H1 (cell line): ENCODE measurements around the gene DCX. TPM values are rescaled to one million over a fixed set of nuclear protein-coding genes. Genes with fewer than 3 reads are reported as not detected.

Experiments
- CTCF ChIA-PET: fragments of 300-600 bp; sonication (Branson Sonifier 250); formaldehyde crosslinking; loops from one replicate; lab custom pipeline; 2021; ENCODE audit not compliant: partially characterized antibody; lab: Charles Lee
- POLR2A ChIA-PET: fragments of 300-600 bp; sonication (Branson Sonifier 250); formaldehyde crosslinking; loops from one replicate; lab custom pipeline; 2021; ENCODE audit warnings: inconsistent platforms; ENCODE audit not compliant: partially characterized antibody; lab: Charles Lee
- DNase-seq, 2 experiments: peaks; one replicate each; pipeline versions ENCODE4 v3.0.0 to v3.0.0-alpha.2; 2010 to 2022; ENCODE audit warnings: low spot score in 2 of 2, low read depth in 1 of 2, mixed read lengths in 1 of 2
- FAIRE-seq: peaks from 2 replicates; lab custom pipeline; 2011; peaks lifted over from hg19 to GRCh38; lab: Jason Lieb, UNC
- H2AFZ ChIP-seq: 2 replicates; pipeline ENCODE4 v1.8.1; 2012; ENCODE audit warnings: low read length, inconsistent platforms
- H2AK5ac ChIP-seq: 2 replicates; pipeline ENCODE4 v1.6.1; 2013; ENCODE audit warnings: low read depth, low read length
- H2BK120ac ChIP-seq: replicated peaks from 2 replicates; pipeline ENCODE3; 2013; ENCODE audit warnings: low read depth, low read length, inconsistent platforms
- H2BK12ac ChIP-seq: 2 replicates; pipeline ENCODE4 v1.6.1; 2013; ENCODE audit warnings: low read depth, low read length
- H2BK15ac ChIP-seq: 2 replicates; pipeline ENCODE4 v1.6.1; 2013; ENCODE audit warnings: low read length
- H2BK20ac ChIP-seq: 2 replicates; pipeline ENCODE4 v1.6.1; 2013; ENCODE audit warnings: low read length
- H2BK5ac ChIP-seq: 2 replicates; pipeline ENCODE4 v1.6.1; 2013; ENCODE audit warnings: low read depth, low read length
- H3K14ac ChIP-seq: 2 replicates; pipeline ENCODE4 v1.6.1; 2013; ENCODE audit warnings: inconsistent platforms; ENCODE audit not compliant: insufficient read length
- H3K18ac ChIP-seq: 2 replicates; pipeline ENCODE4 v1.6.1; 2013; ENCODE audit warnings: low read length; ENCODE audit errors: extremely low read depth
- H3K23ac ChIP-seq: 2 replicates; pipeline ENCODE4 v1.6.1; 2013; ENCODE audit warnings: inconsistent platforms; ENCODE audit not compliant: insufficient read length
- H3K23me2 ChIP-seq: 2 replicates; pipeline ENCODE4 v1.6.1; 2013; ENCODE audit warnings: low read depth, low read length
- H3K27ac ChIP-seq: 2 replicates; pipeline ENCODE4 v1.6.1; 2011; ENCODE audit warnings: low read depth, low read length, inconsistent platforms
- H3K27me3 ChIP-seq, 4 experiments: replicated peaks in 1 of 4; 1 replicate in 1 of 4; 2 replicates in 3 of 4; pipeline versions ENCODE4 v1.6.1 to v1.8.1; 2011 to 2013; ENCODE audit warnings: low read length in 3 of 4, mild to moderate bottlenecking in 3 of 4, inconsistent platforms in 2 of 4, mixed read lengths in 2 of 4, moderate library complexity in 1 of 4; ENCODE audit not compliant: control insufficient read depth in 3 of 4, insufficient read depth in 3 of 4; ENCODE audit errors: extremely low read depth in 1 of 4
- H3K36me3 ChIP-seq, 4 experiments: 2 replicates each; pipeline versions ENCODE4 v1.6.1 to v1.8.1; 2011 to 2013; ENCODE audit warnings: mild to moderate bottlenecking in 4 of 4, low read length in 3 of 4, moderate library complexity in 2 of 4, control low read depth in 1 of 4, inconsistent platforms in 1 of 4; ENCODE audit not compliant: insufficient read depth in 4 of 4, control insufficient read depth in 2 of 4
- H3K4ac ChIP-seq: replicated peaks from 2 replicates; pipeline ENCODE3; 2013; ENCODE audit warnings: low read length, low read depth, mixed read lengths, inconsistent platforms; ENCODE audit not compliant: insufficient read length
- H3K4me1 ChIP-seq, 4 experiments: replicated peaks in 1 of 4; 1 replicate in 1 of 4; 2 replicates in 3 of 4; pipeline versions ENCODE4 v1.6.1 to v1.8.1; 2011 to 2013; ENCODE audit warnings: low read length in 3 of 4, inconsistent platforms in 2 of 4, mixed read lengths in 1 of 4; ENCODE audit not compliant: insufficient read depth in 4 of 4, control insufficient read depth in 3 of 4
- H3K4me2 ChIP-seq, 2 experiments: 2 replicates each; pipeline versions ENCODE4 v1.6.1 to v1.8.1; 2011 to 2013; ENCODE audit warnings: low read depth in 2 of 2, low read length in 2 of 2, control low read depth in 1 of 2, inconsistent platforms in 1 of 2, mild to moderate bottlenecking in 1 of 2; ENCODE audit not compliant: insufficient read depth in 1 of 2
- H3K4me3 ChIP-seq, 4 experiments: fragments of 200-600, 300-600 bp in 1 of 4; sonication (generic), shearing (Covaris generic), sonication (Bioruptor Twin) in 1 of 4; 2 replicates each; pipeline versions ENCODE4 v1.5.1 to v1.8.1; 2011 to 2016; ENCODE audit warnings: low read length in 4 of 4, low read depth in 3 of 4, control low read depth in 2 of 4, inconsistent platforms in 2 of 4, mild to moderate bottlenecking in 2 of 4, mixed read lengths in 1 of 4, moderate library complexity in 1 of 4; ENCODE audit not compliant: insufficient read depth in 2 of 4; ENCODE audit errors: extremely low read depth in 1 of 4
- H3K56ac ChIP-seq: replicated peaks from 2 replicates; pipeline ENCODE3; 2013; ENCODE audit warnings: low read depth, mild to moderate bottlenecking, mixed read lengths, low read length, inconsistent platforms; ENCODE audit not compliant: insufficient read length
- H3K79me1 ChIP-seq: 2 replicates; pipeline ENCODE4 v1.6.1; 2013; ENCODE audit warnings: low read depth, low read length, control low read depth
- H3K79me2 ChIP-seq, 2 experiments: 2 replicates each; pipeline versions ENCODE4 v1.6.1 to v1.8.1; 2012 to 2013; ENCODE audit warnings: low read length in 2 of 2, mild to moderate bottlenecking in 2 of 2, inconsistent platforms in 1 of 2; ENCODE audit not compliant: insufficient read depth in 2 of 2, control insufficient read depth in 1 of 2
- H3K9ac ChIP-seq, 4 experiments: replicated peaks in 1 of 4; 1 replicate in 1 of 4; 2 replicates in 3 of 4; pipeline versions ENCODE4 v1.6.1 to v1.8.1; 2011 to 2013; ENCODE audit warnings: low read depth in 3 of 4, low read length in 3 of 4, control low read depth in 2 of 4, mild to moderate bottlenecking in 2 of 4, moderate library complexity in 2 of 4, inconsistent platforms in 1 of 4; ENCODE audit errors: extremely low read depth in 1 of 4
- H3K9me3 ChIP-seq, 2 experiments: 2 replicates each; pipeline versions ENCODE4 v1.6.1 to v1.8.1; 2012 to 2013; ENCODE audit warnings: mild to moderate bottlenecking in 2 of 2, moderate library complexity in 2 of 2, control low read depth in 1 of 2, inconsistent platforms in 1 of 2, low read depth in 1 of 2, low read length in 1 of 2, mixed read lengths in 1 of 2; ENCODE audit not compliant: insufficient read depth in 2 of 2
- H4K20me1 ChIP-seq, 2 experiments: replicated peaks in 1 of 2; 2 replicates each; pipeline versions ENCODE3 to v1.8.1; 2011 to 2013; ENCODE audit warnings: inconsistent platforms in 2 of 2, low read length in 2 of 2, mild to moderate bottlenecking in 1 of 2; ENCODE audit not compliant: insufficient read depth in 2 of 2, control insufficient read depth in 1 of 2
- H4K5ac ChIP-seq: 2 replicates; pipeline ENCODE4 v1.6.1; 2013; ENCODE audit warnings: low read length, low read depth, mixed read lengths, inconsistent platforms; ENCODE audit not compliant: insufficient read length
- H4K8ac ChIP-seq: 2 replicates; pipeline ENCODE4 v1.8.0; 2013; ENCODE audit warnings: mild to moderate bottlenecking, moderate library complexity, low read length, inconsistent platforms; ENCODE audit not compliant: insufficient read depth; ENCODE audit errors: extremely low read depth
- H4K91ac ChIP-seq: replicated peaks from 2 replicates; pipeline ENCODE3; 2013; ENCODE audit warnings: low read length, mixed read lengths, inconsistent platforms; ENCODE audit not compliant: insufficient read length
- CEBPB ChIP-seq: IDR thresholded peaks from 2 replicates; pipeline ENCODE4 v1.6.1; 2012; ENCODE audit warnings: low read depth, low read length
- CREB1 ChIP-seq: IDR thresholded peaks from 2 replicates; pipeline ENCODE4 v1.6.1; 2012; ENCODE audit warnings: inconsistent platforms
- EP300 ChIP-seq, 2 experiments: IDR thresholded peaks; 1 replicate in 1 of 2; 2 replicates in 1 of 2; pipeline ENCODE4 v1.6.1; 2011 to 2012; ENCODE audit warnings: low read depth in 2 of 2, low read length in 2 of 2, mild to moderate bottlenecking in 2 of 2, borderline replicate concordance in 1 of 2, inconsistent platforms in 1 of 2, moderate library complexity in 1 of 2
- EZH2 ChIP-seq: fragments of 200-600 bp; sonication (generic); IDR thresholded peaks from 2 replicates; pipeline ENCODE4 v1.7.1; 2012; ENCODE audit warnings: low read depth, mild to moderate bottlenecking, moderate library complexity, low read length, inconsistent platforms; ENCODE audit not compliant: severe bottlenecking
- KDM5A ChIP-seq: fragments of 200-600 bp; IDR thresholded peaks from 2 replicates; pipeline ENCODE4 v1.7.1; 2012; ENCODE audit warnings: mild to moderate bottlenecking, low read length, inconsistent platforms, mixed read lengths
- MAFK ChIP-seq: IDR thresholded peaks from 2 replicates; pipeline ENCODE4 v1.6.1; 2012; ENCODE audit warnings: low read depth, mild to moderate bottlenecking, improper control_type of control experiment, low read length
- NRF1 ChIP-seq: IDR thresholded peaks from 2 replicates; pipeline ENCODE4 v1.6.1; 2011; ENCODE audit warnings: mild to moderate bottlenecking, low read depth, low read length, improper control_type of control experiment
- PHF8 ChIP-seq: fragments of 200-600 bp; sonication (generic); conservative IDR thresholded peaks from 2 replicates; pipeline ENCODE4 v1.7.1; 2012; ENCODE audit warnings: low read depth, mild to moderate bottlenecking, inconsistent platforms, low read length, moderate library complexity
- RBBP5 ChIP-seq: IDR thresholded peaks from 2 replicates; pipeline ENCODE4 v1.7.1; 2012; ENCODE audit warnings: low read depth, mild to moderate bottlenecking, inconsistent platforms, low read length, moderate library complexity, borderline replicate concordance
- RXRA ChIP-seq: IDR thresholded peaks from 2 replicates; pipeline ENCODE4 v1.6.1; 2011; ENCODE audit warnings: low read depth, mild to moderate bottlenecking, low read length, moderate library complexity; ENCODE audit not compliant: insufficient read depth
- SAP30 ChIP-seq: fragments of 300-600 bp; sonication (generic); IDR thresholded peaks from 2 replicates; pipeline ENCODE4 v1.7.1; 2012; ENCODE audit warnings: low read length, moderate library complexity, mild to moderate bottlenecking, inconsistent platforms; ENCODE audit not compliant: insufficient read depth, insufficient replicate concordance
- SIN3A ChIP-seq, 2 experiments: IDR thresholded peaks in 1 of 2; conservative IDR thresholded peaks in 1 of 2; 2 replicates each; pipeline ENCODE4 v1.6.1; 2011 to 2012; ENCODE audit warnings: low read length in 2 of 2, improper control_type of control experiment in 1 of 2, low read depth in 1 of 2, mild to moderate bottlenecking in 1 of 2
- SIRT6 ChIP-seq: IDR thresholded peaks from one replicate; pipeline ENCODE4 v1.7.1; 2012; ENCODE audit warnings: low read length, inconsistent platforms
- TCF12 ChIP-seq: IDR thresholded peaks from 2 replicates; pipeline ENCODE4 v1.6.1; 2011; ENCODE audit warnings: low read depth, mild to moderate bottlenecking, low read length
- ZNF274 ChIP-seq: IDR thresholded peaks from 2 replicates; pipeline ENCODE4 v1.7.0; 2012; ENCODE audit warnings: low read length, borderline replicate concordance; ENCODE audit errors: extremely low read depth
- WGBS, 2 experiments: shearing (Covaris generic) in 1 of 2; methylation state at CpG; one replicate each; pipeline versions ENCODE4 v1.1.6 to v1.1.7; 2013 to 2015; ENCODE audit warnings: low lambda C conversion rate in 2 of 2, mixed read lengths in 2 of 2, inconsistent platforms in 1 of 2, low coverage in 1 of 2, missing lambda C conversion rate in 1 of 2; ENCODE audit not compliant: insufficient replicate concordance in 2 of 2, insufficient coverage in 1 of 2, insufficient read length in 1 of 2; ENCODE audit errors: extremely low coverage in 1 of 2, missing lambda C conversion rate in 1 of 2; 5-methylcytosine and 5-hydroxymethylcytosine counted together
- polyA plus RNA-seq, 7 experiments: library from polyadenylated mRNA; depleted of rRNA in 3 of 7; stranded (reverse) in 5 of 7; unstranded in 2 of 7; fragments of >200 nt in 5 of 7; fragments of 200-250 nt in 2 of 7; gene quantifications; 1 replicate in 5 of 7; 2 replicates in 1 of 7; 4 replicates in 1 of 7; pipeline versions ENCODE4 v1.2.1 to v1.2.3, GENCODE V29; 2011 to 2013; ENCODE audit warnings: missing spikeins in 2 of 7, mixed read lengths in 2 of 7
- total RNA-seq: library from RNA; stranded (reverse); fragmentation: NEBNext Ultra II Directional; extraction: Animal tissue kit (Norgen Biotek cat#: 25700); gene quantifications from 2 replicates; pipeline ENCODE4 v1.2.1, GENCODE V29; 2021

The DCX gene
- total and polyA plus RNA-seq, 2 of the 8 experiments (the other 6 are each of a cell fraction or from before 2014, with no cell fraction given) = 1.3 to 3.3 TPM

DNA sequence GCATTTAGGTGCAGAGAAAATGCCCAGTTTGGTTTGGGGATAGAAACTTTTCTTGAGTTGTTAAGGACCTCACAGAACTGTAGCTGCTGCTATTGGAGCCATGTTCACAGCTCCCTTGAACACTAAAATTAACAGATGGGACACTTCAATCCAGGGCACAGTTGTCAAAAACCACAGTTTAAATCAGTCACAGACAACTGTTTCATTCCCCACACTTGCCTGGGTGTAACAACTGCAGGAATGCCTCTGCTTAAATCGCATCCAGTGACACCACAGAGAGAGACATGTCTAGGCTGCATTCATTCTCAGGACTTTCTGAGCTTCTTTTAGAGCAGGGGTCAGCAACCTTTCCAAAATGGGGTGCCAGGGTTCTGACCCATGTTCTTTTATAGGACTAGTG lies 129.0 kb downstream of the DCX start:
- Histone ChIP-seq H4K91ac (no peak overlapping the region), H3K23me2 (no peaks in the 10 kb centered on the region), H3K4ac (no peak overlapping the region), H2BK120ac (no peak overlapping the region), H2AFZ (no peak overlapping the region), H2BK12ac (no peak overlapping the region), H3K79me2 (no peaks in the 10 kb centered on the region), H2BK15ac (no peak overlapping the region), H4K8ac (no peak overlapping the region), H3K79me1 (no peaks in the 10 kb centered on the region), H2BK5ac (no peak overlapping the region), H3K27ac (no peak overlapping the region), H4K20me1 (no peaks in the 10 kb centered on the region), H4K5ac (no peak overlapping the region), H3K18ac (no peak overlapping the region), H3K56ac (no peak overlapping the region), H3K9me3 (no peaks in the 10 kb centered on the region), H3K4me1 (no peaks in the 10 kb centered on the region), H3K4me2 (no peak overlapping the region), H3K9ac (no peak overlapping the region), H3K36me3 (no peaks in the 10 kb centered on the region), H2AK5ac (no peak overlapping the region), H3K14ac (no peak overlapping the region), H3K27me3 (no peaks in the 10 kb centered on the region), H3K4me3 (no peak overlapping the region), H2BK20ac (no peak overlapping the region), H3K23ac (no peak overlapping the region)
- CTCF ChIA-PET = interaction anchor here (2.1 kb wide), 1 partner anchor 7 kb away, joined by 6 read pairs; no protein-coding TSS in a partner anchor
- WGBS, 2 experiments = 75% methylated on average over 1 of the region's 1 CpG; no CpG with 5 or more reads in 1 of the 2 experiments
- DNase-seq (no peak), FAIRE-seq (no peak)
- POLR2A ChIA-PET = no interaction called here
- TF ChIP-seq SIRT6 = no peak
- no peak for TF ChIP-seq SIN3A (conservative IDR thresholded peaks at IDR 0.05 in 1 of 2, IDR thresholded peaks at IDR 0.05 in 1 of 2; ENCODE audit: low read depth in 1 of 2, low read length in 2 of 2)
- no peak for TF ChIP-seq CREB1
- TF ChIP-seq MAFK = no peak
- TF ChIP-seq RXRA = no peak
- TF ChIP-seq EZH2 = no peak
- no peak for TF ChIP-seq EP300 (IDR thresholded peaks at IDR 0.05; ENCODE audit: borderline replicate concordance in 1 of 2, low read depth in 2 of 2, low read length in 2 of 2)
- TF ChIP-seq NRF1 = no peak
- TF ChIP-seq CEBPB = no peak
- TF ChIP-seq RBBP5 = no peak
- no peak for TF ChIP-seq ZNF274
- TF ChIP-seq KDM5A = no peak
- TF ChIP-seq PHF8 = no peak
- no peak for TF ChIP-seq TCF12
- TF ChIP-seq SAP30 = no peak
